Neuronal stem cell (in vitro differentiated cells): ENCODE measurements around the gene SLC38A8. TPM values are rescaled to one million over a fixed set of nuclear protein-coding genes. Genes with fewer than 3 reads are reported as not detected.

ENCODE experiments used
- small RNA-seq: library from polyadenylated mRNA; stranded (forward); fragments of <200 nt; extraction: miRNeasy Mini kit (QIAGEN cat#:217004); gene quantifications from one replicate; pipeline ENCODE3, GENCODE V24; 2013; ENCODE audit not compliant: insufficient read depth

Gene SLC38A8

Small RNA genes within 50 kb of the gene (small RNA-seq; reads per million reads assigned to genes)
- gene RNA5SP432 = not detected
